Limb (tissue), 2 donors: ENCODE data around the gene CNKSR3.

Source experiments
- DNase-seq, 2 donors: peaks; one replicate each; pipeline ENCODE4 v3.0.0-alpha.2; 2016; ENCODE audit errors: extremely low spot score in 2 of 2

Gene CNKSR3

GRCh38 chr6:154425034-154425433 is 85.5 kb downstream of the CNKSR3 start:
- no peak for DNase-seq

DNA sequence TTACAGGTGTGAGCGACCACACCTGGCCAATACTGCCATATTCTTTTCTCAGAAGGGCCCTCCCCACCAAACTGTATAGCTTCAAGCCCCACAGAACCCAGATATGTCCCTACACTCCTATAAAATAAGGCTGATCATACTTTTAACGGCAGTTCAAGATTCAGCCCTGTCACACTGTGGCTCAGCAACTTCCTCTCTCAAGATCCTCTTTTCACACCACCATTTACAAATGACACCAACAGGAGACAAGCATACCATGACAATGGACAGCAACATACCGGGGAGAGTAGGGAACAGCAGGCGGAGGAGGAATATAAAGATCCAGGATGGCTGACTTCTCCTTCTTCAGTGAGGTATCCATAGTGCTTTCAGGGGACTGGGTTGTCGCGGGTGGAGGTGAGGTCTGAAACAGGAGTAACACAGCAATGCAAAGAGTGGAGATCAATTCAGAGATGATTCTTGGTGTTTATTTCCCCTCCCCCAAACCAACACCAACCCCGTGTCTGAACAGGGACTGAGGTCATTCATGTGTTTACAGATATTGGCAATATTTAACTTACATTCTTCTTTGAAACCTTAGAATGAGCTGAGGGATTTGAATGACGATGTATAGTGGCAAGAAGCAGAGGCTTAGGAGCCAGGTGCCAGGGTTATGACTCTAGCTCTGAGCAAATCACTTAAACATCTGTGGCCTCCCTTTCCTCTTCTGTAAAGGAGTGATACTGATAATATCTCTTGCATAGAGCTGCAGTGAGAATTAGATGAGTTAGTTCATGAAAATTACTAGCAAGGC is 96.3 kb downstream of the CNKSR3 start:
- DNase-seq, result no peak

GRCh38 chr6:154412106-154412820 is 98.2 kb downstream of the CNKSR3 start:
- DNase-seq, result no peak

DNA sequence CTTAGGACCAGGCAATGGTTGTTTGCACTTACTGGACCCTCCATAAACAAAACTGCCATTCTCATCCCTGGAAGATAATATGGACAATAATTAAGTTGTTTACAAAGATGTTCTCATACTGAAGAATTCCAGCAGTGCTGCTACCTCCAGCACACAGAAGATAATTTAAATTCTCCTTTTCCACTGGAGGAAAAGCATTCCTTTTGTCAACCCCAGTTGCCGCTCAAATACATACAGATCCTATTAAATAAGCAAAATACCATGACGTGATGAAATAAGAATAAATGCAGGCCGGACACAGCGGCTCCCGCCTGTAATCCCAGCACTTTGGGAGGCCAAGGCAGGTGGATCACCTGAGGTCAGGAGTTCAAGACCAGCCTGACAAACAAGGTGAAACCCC is 99.4 kb downstream of the CNKSR3 start:
- DNase-seq, result no peak

DNA sequence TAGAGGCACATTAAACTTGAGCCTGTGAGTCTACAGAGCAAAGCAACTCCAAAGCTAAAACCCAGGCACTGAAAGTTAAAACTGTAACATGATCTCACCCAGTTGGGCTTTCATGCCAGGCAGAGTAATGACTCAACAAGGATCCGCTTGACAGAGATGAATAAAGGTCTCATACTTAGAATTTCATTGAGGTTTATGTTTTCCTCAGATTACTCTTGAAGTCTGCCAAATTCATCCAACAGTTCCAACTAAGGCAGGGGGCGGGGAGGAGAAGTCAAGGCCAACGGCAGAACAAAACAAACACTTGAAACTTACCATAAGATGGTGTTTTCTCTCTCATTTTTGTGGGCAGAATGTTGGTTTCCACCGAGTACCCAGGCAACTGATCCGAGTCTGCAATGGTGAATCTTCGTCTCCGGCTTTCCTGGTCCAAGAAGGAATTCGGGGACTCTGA is 99.8 kb downstream of the CNKSR3 start:
- DNase-seq, result peak; percentile 63 to 86

- DNase-seq, result no peak
Measured at GRCh38 chr6:154408891-154409500, 101.5 kb downstream of the CNKSR3 start.

DNA sequence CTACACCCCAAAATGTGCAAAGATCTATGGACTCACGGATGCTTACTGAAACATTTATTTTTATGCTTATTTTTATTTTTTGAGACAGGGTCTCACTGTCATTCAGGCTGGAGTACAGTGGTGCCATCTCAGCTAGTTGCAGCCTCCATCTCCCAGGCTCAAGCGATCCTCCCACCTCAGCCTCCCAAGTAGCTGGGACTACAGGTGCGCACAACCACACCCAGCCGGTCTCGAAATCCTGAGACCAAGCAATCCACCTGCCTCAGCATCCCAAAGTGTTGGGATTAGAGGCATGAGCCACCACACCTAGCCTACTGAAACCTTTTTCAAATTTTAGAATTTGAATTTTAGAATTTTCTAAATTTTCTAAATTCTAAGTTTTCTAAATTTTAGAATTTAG is 103.0 kb downstream of the CNKSR3 start:
- no peak for DNase-seq

- no peak for DNase-seq
Measured at GRCh38 chr6:154406869-154407268, 103.6 kb downstream of the CNKSR3 start.

DNA sequence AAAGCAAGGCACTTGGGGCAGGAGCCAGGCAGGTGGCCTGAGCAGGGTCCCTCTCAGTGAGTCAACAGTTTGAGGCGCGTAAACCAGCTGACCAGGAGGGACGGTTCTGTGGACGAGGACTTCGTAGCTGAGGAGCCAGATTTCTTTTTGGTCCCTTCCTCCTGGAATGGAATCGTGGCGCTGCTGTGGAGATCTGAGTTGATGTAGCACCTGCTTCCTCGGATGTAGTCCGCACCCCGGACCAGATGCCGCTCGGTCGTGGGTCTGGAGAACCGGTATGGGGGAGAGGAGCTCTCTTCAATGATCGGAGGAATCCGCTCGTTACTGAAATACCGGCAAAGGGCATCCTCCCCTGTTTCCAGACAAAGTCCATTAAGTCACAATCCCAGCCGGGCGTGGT is 104.2 kb downstream of the CNKSR3 start:
- DNase-seq, result no peak

GRCh38 chr6:154404791-154405400 is 105.6 kb downstream of the CNKSR3 start:
- no peak for DNase-seq

DNA sequence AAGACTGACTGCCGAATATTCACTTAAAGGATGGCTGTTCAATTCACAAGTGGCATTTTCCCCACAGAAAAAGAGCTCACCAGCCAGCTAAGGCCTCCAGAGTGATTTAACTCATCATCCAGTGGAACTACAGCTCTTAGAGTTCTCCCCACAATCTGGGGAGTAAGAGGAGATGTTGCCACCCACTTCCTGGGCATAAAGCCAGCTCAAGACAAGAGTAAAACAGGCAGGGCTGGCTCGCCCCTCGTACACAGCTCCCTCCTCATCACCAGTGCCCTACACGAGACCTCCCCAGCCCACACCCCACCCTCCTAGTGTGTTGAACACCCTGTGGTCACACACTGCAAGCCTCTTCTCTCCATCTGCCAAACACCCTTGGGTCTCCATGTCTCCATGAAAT is 106.7 kb downstream of the CNKSR3 start:
- DNase-seq, result no peak

GRCh38 chr6:154402081-154402780 is 108.3 kb downstream of the CNKSR3 start:
- DNase-seq, result no peak

DNA sequence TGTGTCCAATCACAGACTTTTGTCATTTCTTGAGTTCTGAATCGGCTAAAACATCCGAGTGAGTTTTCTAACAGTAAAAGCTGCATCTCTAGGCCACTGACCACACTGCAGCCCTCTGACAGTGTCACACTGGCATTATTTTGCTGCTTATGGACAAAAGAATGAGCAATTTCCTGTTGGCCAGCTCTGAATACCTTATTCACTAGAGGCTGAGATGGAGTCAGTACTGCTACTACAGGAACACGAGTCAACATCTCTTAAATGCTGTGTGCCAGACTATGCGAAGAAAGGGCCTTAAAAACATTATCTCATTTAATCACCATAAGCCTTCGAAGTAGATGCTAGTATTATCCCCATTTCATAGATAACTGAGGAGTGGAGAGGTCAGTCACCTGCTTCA is 111.4 kb downstream of the CNKSR3 start:
- DNase-seq, result no peak

GRCh38 chr6:154397491-154398195 is 112.8 kb downstream of the CNKSR3 start:
- no peak for DNase-seq

GRCh38 chr6:154395878-154396277 is 114.6 kb downstream of the CNKSR3 start:
- DNase-seq, result no peak

GRCh38 chr6:154395316-154395715 is 115.2 kb downstream of the CNKSR3 start:
- DNase-seq, result no peak

DNA sequence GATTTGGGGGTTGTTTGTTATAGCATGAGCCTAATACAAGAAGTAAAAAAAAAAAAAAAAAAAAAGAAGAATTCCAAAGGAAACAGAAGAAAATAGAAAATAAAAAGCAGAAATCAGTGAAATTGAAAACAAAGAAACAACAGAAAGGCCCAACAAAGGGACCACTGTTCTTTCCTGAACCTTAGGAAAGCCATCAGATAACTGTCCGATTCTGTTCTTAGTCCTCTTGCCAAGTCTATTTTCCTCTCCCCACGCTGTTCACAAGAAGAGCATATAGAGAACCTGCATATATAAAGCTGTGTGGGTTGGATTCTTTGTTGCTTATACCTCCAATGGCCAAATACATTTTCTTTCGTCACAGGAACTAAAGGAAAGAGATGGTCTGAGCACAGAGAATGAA is 115.9 kb downstream of the CNKSR3 start:
- DNase-seq, result no peak

GRCh38 chr6:154390034-154390433 is 120.5 kb downstream of the CNKSR3 start:
- DNase-seq, result no peak

DNA sequence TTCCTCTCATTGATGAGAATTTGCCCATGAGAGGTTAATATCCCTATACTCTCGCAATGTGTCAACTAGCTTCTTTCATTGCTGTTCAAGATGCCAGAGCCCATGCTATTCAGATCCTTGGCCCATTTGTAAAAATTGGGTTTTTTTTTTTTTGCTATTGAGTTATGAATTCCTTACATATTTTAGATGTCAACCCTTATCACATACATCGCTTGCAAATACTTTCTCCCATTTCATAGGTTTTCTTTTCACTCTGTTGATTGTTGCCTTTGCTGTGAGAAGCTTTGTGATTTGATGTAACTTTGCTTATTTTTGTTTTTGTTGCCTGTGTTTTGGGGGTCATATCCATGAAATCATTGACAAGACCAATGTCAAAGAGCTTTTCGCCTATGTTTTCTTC is 121.7 kb downstream of the CNKSR3 start:
- no peak for DNase-seq

DNA sequence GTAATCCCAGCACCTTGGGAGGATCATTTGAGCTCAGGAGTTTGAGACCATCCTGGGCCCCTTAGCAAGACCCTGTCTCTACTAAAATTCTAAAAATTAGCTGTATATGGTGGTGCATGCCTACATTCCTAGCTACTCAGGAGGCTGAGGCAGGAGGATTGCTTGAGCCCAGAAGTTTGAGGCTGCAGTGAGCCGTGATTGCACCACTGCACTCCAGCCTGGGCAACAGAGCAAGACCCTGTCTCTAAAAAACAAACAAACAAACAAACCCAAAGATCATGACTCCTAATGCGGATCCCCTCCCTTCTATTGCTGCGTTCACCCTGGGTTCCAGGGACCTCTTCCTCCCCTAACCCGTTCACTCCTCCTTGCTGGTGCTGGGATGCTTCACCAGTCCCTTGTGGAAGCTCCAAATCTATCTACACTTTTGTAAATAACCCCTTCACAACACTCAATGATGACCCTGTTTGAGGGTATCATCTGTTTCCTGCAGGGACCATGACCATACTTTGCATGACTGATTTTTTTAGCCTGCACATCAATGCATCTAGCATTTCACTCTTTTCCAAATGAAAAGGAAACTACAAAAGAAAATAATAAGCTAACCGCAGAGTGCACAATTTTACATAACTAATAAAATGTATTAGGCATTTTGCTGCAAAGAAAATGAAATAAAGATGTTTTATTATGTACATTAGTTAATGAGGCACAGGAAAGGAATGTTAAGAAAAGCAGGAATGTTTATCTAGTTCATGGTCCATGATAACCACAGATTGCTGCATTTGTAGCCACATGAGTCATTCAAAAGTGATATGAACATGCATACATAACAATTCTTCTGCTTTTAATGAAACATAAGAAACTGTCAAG is 123.4 kb downstream of the CNKSR3 start:
- no peak for DNase-seq
